ENCODE results near the gene DNAJB5. TPM values are rescaled to one million over a fixed set of nuclear protein-coding genes. Genes with fewer than 3 reads are reported as not detected.
"Not testable (repeated sequence)": the region's sequence is repeated elsewhere in the genome, so short reads cannot be mapped to it uniquely, and the experiment has no call there.

Gene DNAJB5
- 1 to 10 TPM; 2.6 to 7.6 (median 4.7) TPM for total RNA-seq

DNA sequence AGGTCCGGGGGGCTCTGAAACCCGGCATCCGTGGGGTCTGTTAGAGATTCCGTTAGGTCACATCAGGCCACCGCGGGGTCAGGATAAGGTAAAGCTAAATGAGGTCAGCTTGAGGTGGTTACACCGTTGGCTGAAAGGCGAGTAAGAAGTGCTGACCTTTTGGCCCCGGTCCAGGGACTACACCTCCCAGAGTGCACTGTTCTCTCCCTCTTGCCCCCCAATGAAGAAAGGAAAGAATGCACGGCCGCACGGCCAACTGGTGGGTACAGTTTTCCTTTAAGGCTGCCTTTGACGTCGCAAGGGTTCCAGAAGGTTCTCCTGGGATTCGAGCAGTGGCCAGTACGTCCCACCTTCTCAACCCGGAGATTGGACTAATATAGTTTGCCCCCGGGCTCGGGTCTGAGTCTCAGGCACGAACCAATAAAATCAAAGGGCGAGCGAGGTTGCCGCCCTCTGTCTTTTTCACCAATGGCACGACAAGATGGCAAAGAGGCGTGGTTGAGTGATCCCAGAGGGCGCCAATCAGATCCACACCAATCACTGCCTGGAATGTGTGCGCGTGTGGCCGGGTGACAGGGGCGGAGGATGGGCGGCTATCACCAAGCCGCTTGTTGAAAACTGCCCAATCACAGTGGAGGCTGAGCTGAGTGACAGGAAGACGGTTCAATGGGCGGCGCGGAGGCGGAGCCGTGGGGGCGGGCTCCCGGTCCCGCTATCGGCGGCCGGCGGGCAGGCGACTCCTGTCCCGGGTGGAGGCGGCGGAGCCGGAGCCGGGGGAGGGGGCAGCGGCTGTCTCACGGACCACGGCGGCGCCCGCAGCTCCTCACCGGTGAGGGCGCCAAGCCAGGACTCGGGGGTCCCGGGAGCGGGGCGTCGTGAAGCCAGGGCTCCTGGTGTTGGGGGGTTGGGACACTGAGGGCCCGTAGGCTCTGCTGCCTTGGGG lies at the start of gene DNAJB5:
TSS of gene DNAJB5 (plus strand) at position 743 of the 943 bp plus-strand sequence. CDS start 886 bp downstream, outside the sequence.
- TF ChIP-seq POLR2A (IDR thresholded peaks at IDR 0.05) = peak; percentile 58 to 59
- TF ChIP-seq, protein P1, sequence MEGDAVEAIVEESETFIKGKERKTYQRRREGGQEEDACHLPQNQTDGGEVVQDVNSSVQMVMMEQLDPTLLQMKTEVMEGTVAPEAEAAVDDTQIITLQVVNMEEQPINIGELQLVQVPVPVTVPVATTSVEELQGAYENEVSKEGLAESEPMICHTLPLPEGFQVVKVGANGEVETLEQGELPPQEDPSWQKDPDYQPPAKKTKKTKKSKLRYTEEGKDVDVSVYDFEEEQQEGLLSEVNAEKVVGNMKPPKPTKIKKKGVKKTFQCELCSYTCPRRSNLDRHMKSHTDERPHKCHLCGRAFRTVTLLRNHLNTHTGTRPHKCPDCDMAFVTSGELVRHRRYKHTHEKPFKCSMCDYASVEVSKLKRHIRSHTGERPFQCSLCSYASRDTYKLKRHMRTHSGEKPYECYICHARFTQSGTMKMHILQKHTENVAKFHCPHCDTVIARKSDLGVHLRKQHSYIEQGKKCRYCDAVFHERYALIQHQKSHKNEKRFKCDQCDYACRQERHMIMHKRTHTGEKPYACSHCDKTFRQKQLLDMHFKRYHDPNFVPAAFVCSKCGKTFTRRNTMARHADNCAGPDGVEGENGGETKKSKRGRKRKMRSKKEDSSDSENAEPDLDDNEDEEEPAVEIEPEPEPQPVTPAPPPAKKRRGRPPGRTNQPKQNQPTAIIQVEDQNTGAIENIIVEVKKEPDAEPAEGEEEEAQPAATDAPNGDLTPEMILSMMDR (IDR thresholded peaks at IDR 0.05) = no peak
- H3K36me3 ChIP-seq = no peaks in the 10 kb centered on the region
- H3K4me1 ChIP-seq = peaks cover 0 to 24% (median 14%) of the 10 kb centered on the region in 4 donors
- no peaks in the 10 kb centered on the region for H3K9me3 ChIP-seq
- H3K27me3 ChIP-seq = no peaks in the 10 kb centered on the region
- DNase-seq = peak; percentile 98 to 99 (median 99)
- H3K27ac ChIP-seq = peak within 1 kb of the TSS; percentile 78 to 91 (median 88)
- peak within 1 kb of the TSS; percentile 67 to 89 (median 80) for H3K4me3 ChIP-seq

DNA sequence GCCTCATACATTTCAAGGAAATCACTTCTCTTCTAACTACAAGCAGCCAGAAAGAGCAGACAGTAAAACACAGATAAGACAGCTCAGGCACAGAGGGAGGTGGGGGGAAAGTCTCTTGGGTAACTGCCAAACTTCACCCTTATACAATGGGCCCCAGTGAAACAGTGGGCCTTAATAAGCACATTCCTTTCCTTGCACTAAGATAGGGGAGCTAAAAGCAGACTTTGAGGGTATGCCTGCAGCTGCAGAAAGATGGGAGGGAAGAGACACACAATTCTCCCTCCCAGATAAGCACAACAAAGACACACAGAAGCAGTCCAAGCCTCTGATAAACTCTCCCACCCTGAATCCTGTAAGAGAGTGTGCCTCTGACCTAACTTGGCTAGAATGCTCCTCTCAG lies 49.6 kb upstream of the DNAJB5 start:
- not testable (repeated sequence) for H3K4me1 ChIP-seq, H3K36me3 ChIP-seq, H3K27me3 ChIP-seq, DNase-seq, H3K27ac ChIP-seq, H3K4me3 ChIP-seq, H3K9me3 ChIP-seq

DNA sequence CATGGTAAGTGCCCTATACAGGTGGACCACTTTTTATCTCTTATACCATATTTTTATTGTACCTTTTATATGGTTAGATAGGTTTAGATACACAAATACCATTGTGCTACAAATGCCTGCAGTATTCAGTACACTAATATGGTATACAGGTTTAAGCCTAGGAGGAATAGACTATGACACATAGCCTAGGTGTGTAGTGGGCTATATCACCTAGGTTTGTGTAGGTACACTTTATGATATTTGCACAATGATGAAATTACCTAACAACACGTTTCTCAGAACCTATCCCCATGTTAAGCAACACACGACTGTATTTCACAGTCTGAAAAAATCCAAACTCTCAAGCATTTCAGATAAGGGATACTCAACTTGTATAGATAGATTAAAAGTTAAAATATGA lies 41.1 kb upstream of the DNAJB5 start:
- H3K27ac ChIP-seq = no peak overlapping the region
- no peak for TF ChIP-seq POLR2A (IDR thresholded peaks at IDR 0.05)
- TF ChIP-seq, protein P1 (IDR thresholded peaks at IDR 0.05) = no peak
- H3K4me1 ChIP-seq = no peaks in the 10 kb centered on the region
- H3K9me3 ChIP-seq = no peaks in the 10 kb centered on the region
- no peak overlapping the region for H3K4me3 ChIP-seq
- no peaks in the 10 kb centered on the region for H3K27me3 ChIP-seq
- H3K36me3 ChIP-seq = no peaks in the 10 kb centered on the region
- DNase-seq = no peak

DNA sequence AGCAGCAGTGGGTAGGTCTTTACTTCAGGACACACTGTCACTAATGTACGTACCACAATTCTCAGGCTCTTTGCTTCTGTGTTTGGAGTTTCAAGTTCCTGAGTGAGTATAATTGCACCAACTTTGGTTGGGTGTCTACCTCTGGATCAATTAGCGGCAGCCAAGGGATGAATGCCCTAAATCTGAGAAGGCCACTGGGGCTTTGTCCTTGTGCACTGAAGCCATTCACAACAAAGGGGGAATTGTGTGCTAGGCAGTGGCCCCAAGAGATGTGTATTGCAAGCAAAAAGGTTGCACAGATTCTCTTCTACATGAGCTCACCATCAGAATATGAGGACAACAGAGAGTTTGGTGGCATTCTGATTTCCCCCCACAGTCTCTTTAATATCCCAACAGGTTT lies 35.3 kb upstream of the DNAJB5 start:
- no peaks in the 10 kb centered on the region for H3K36me3 ChIP-seq
- H3K4me1 ChIP-seq = peaks cover 0 to 10% (median 5%) of the 10 kb centered on the region in 4 donors
- no peak overlapping the region for H3K27ac ChIP-seq
- DNase-seq = no peak
- H3K4me3 ChIP-seq = no peak overlapping the region
- H3K9me3 ChIP-seq = no peaks in the 10 kb centered on the region
- TF ChIP-seq POLR2A (IDR thresholded peaks at IDR 0.05) = no peak
- TF ChIP-seq, protein P1 (IDR thresholded peaks at IDR 0.05) = no peak
- H3K27me3 ChIP-seq = peaks cover 0 to 16% of the 10 kb centered on the region in 2 donors

DNA sequence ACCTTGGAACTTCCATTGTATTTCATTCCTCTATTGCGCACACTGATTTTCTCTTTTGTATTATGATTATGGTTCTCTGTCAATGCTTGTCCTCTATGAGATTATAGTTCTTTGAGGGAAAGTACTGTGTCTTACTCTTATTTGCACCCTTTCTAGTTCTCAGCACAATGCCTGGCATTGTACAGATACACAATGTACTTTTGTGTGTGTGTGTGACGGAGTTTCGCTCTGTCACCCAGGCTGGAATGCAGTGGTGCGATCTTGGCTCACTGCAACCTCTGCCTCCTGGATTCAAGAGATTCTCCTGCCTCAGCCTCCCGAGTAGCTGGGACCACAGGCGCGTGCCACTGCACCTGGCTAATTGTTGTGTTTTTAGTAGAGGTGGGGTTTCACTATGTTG lies 33.5 kb upstream of the DNAJB5 start:
- H3K4me3 ChIP-seq, H3K4me1 ChIP-seq, DNase-seq, H3K27ac ChIP-seq, H3K36me3 ChIP-seq, H3K9me3 ChIP-seq: not testable (repeated sequence)
- peaks cover 0 to 19% of the 10 kb centered on the region in 2 donors for H3K27me3 ChIP-seq

DNA sequence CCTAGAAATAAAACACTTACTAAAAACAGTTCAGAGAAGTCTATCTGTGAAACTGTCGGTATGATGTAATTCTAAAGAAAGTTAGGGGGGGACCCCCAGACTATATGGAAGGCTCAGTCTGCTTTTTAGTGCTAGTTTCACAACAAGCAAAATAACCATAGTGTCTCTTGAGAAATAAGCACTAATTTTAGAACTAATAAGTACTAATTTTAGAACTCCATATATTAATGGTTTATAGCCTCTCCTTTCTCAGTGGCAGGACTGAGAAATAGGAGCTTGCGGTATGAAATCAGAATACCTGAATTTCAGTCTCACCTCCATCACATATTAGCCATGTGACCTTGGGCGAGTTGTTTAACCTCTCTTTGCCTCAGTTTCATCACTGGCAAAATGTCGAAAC lies 32.9 kb upstream of the DNAJB5 start:
- no peak for TF ChIP-seq POLR2A (IDR thresholded peaks at IDR 0.05)
- TF ChIP-seq, protein P1 (IDR thresholded peaks at IDR 0.05) = no peak
- Histone ChIP-seq H3K4me1 (peaks cover 0 to 10% (median 5%) of the 10 kb centered on the region in 4 donors), H3K4me3 (no peak overlapping the region), H3K27me3 (peaks cover 0 to 19% of the 10 kb centered on the region in 2 donors), H3K9me3 (no peaks in the 10 kb centered on the region), H3K36me3 (no peaks in the 10 kb centered on the region), H3K27ac (no peak overlapping the region)
- no peak for DNase-seq

Measured in Peyer's patch (tissue), 4 donors.